ENCODE data around the gene KDM3B.
"Not testable (repeated sequence)": the region's sequence is repeated elsewhere in the genome, so short reads cannot be mapped to it uniquely, and the experiment has no call there.

Gene KDM3B

GRCh38 chr5:138468966-138469539 lies 116.6 kb downstream of the KDM3B start:
- ATAC-seq, result no peak

GRCh38 chr5:138469540-138470321 lies 117.2 kb downstream of the KDM3B start:
- ATAC-seq, result no peak

GRCh38 chr5:138470322-138471051 lies 118.0 kb downstream of the KDM3B start:
- no peak for ATAC-seq

- ATAC-seq, result no peak
Observed at GRCh38 chr5:138471052-138471361, 118.5 kb downstream of the KDM3B start.

GRCh38 chr5:138472353-138472752 lies 119.9 kb downstream of the KDM3B start:
- ATAC-seq, result no peak

- not testable (repeated sequence) for ATAC-seq
Observed at GRCh38 chr5:138473151-138473550, 120.7 kb downstream of the KDM3B start.

- ATAC-seq, result no peak
Observed at GRCh38 chr5:138476918-138477317, 124.4 kb downstream of the KDM3B start.

- ATAC-seq, result no peak
Observed at GRCh38 chr5:138482638-138483037, 130.2 kb downstream of the KDM3B start.

Measured in activated CD4-positive, CD25-positive, alpha-beta regulatory T cell treated with anti-CD3 and anti-CD28 coated beads, Interleukin-2, amount 50 U/mL, for 24 hours (primary cell).